ENCODE data around the gene BICC1. TPM values are rescaled to one million over a fixed set of nuclear protein-coding genes. Genes with fewer than 3 reads are reported as not detected.

The BICC1 gene
- total and polyA plus RNA-seq, 10 donors: 0.86 to 5.4 (median 3.5) TPM

GRCh38 chr10:58622246-58622645, 109.6 kb downstream of the BICC1 start:
- no peak overlapping the region for H3K4me3 ChIP-seq
- intact Hi-C loops (cut with DNase I; ENCODE audit: low total_unique reads): no loop called here
- TF ChIP-seq CTCF (IDR thresholded peaks at IDR 0.05 in 8 of 11, conservative IDR thresholded peaks at IDR 0.05 in 3 of 11) (no peak), POLR2AphosphoS5 (IDR thresholded peaks at IDR 0.05) (no peak), POLR2A (IDR thresholded peaks at IDR 0.05) (no peak)
- H3K9me3 ChIP-seq: no peaks in the 10 kb centered on the region
- H3K36me3 ChIP-seq: no peaks in the 10 kb centered on the region
- no peaks in the 10 kb centered on the region for H3K27me3 ChIP-seq (replicated peaks in 1 of 7)
- no peaks in the 10 kb centered on the region for H3K4me1 ChIP-seq
- DNase-seq: no peak
- H3K27ac ChIP-seq: no peak overlapping the region
- 82 to 96% (median 93%) methylated on average over 1 of the region's 1 CpG for WGBS, 5 donors

DNA sequence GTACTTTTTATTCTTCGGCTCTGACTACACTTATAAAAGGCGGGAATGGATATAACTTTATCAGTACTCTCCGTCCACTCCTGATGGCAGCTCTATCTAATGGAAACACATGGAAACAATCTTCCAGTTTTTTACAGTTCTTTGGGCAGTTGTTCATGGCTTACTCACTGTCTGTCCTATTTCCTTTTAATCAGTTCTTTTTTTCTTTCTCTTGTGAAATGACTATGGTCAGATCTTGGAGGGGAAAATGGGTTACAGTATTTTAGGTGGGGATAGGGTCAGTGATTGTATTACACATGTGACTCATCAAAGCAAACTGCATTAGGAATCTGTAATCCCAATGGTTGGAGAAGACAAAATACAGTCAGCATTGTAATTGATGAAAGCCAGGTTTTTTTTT, 112.4 kb downstream of the BICC1 start:
- intact Hi-C loops (cut with DNase I; ENCODE audit: low total_unique reads): no loop called here
- DNase-seq: no peak
- Histone ChIP-seq H3K4me1 (no peaks in the 10 kb centered on the region), H3K9me3 (no peaks in the 10 kb centered on the region), H3K4me3 (no peak overlapping the region), H3K27me3 (replicated peaks in 1 of 7) (no peaks in the 10 kb centered on the region), H3K36me3 (no peaks in the 10 kb centered on the region), H3K27ac (no peak overlapping the region)
- WGBS, 5 donors: 61 to 87% (median 74%) methylated on average over 3 of the region's 3 CpGs
- no peak for TF ChIP-seq POLR2A (IDR thresholded peaks at IDR 0.05)
- no peak for TF ChIP-seq POLR2AphosphoS5 (IDR thresholded peaks at IDR 0.05)
- no peak for TF ChIP-seq CTCF (IDR thresholded peaks at IDR 0.05 in 8 of 11, conservative IDR thresholded peaks at IDR 0.05 in 3 of 11)

- Histone ChIP-seq H3K4me1 (no peaks in the 10 kb centered on the region), H3K9me3 (no peaks in the 10 kb centered on the region), H3K27ac (no peak overlapping the region), H3K4me3 (no peak overlapping the region), H3K36me3 (no peaks in the 10 kb centered on the region), H3K27me3 (replicated peaks in 1 of 7) (no peaks in the 10 kb centered on the region)
- intact Hi-C loops (cut with DNase I; ENCODE audit: low total_unique reads): no loop called here
- DNase-seq: no peak
- 75 to 91% (median 84%) methylated on average over 6 of the region's 6 CpGs for WGBS, 5 donors
- TF ChIP-seq CTCF (IDR thresholded peaks at IDR 0.05 in 8 of 11, conservative IDR thresholded peaks at IDR 0.05 in 3 of 11): no peak
- TF ChIP-seq POLR2AphosphoS5 (IDR thresholded peaks at IDR 0.05): no peak
Measured at GRCh38 chr10:58627392-58627791, 114.7 kb downstream of the BICC1 start.

DNA sequence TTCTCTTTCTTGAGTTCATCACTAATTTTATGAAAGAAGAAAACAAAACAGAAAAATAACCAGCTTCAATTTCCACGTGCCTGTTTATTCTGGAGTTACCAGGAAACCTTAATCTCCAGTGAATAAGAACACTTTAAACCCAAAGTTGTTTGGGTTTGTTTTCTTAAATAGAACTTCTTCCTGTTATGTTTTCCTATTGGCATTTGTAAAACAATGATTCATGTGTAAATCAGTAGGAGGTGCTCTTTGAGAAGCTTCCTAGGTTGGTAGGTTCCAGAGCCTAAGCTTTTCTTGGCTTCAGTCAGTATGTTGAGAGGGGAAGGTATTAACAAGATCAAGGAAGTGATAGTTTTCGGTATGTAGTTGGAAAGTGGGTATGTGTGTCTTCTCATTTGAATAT, 119.0 kb downstream of the BICC1 start:
- H3K27ac ChIP-seq: no peak overlapping the region
- H3K4me1 ChIP-seq: no peaks in the 10 kb centered on the region
- DNase-seq: no peak
- no peaks in the 10 kb centered on the region for H3K27me3 ChIP-seq (replicated peaks in 1 of 7)
- intact Hi-C loops (cut with DNase I; ENCODE audit: low total_unique reads): no loop called here
- WGBS, 5 donors: 57 to 75% (median 68%) methylated on average over 2 of the region's 2 CpGs
- no peak overlapping the region for H3K4me3 ChIP-seq
- H3K36me3 ChIP-seq: no peaks in the 10 kb centered on the region
- no peaks in the 10 kb centered on the region for H3K9me3 ChIP-seq
- no peak for TF ChIP-seq POLR2AphosphoS5 (IDR thresholded peaks at IDR 0.05)
- TF ChIP-seq POLR2A (IDR thresholded peaks at IDR 0.05): no peak
- no peak for TF ChIP-seq CTCF (IDR thresholded peaks at IDR 0.05 in 8 of 11, conservative IDR thresholded peaks at IDR 0.05 in 3 of 11)

Measured in spleen (tissue), 11 donors.